Activated CD8-positive, alpha-beta memory T cell treated with anti-CD3 and anti-CD28 coated beads, Interleukin-2, amount 50 U/mL, for 1 hour (primary cell): ENCODE results near the gene OTOG.

Experiments
- DNase-seq: peaks from one replicate; pipeline ENCODE4 v3.0.0-alpha.2; 2020; ENCODE audit errors: extremely low read depth

OTOG gene

DNA sequence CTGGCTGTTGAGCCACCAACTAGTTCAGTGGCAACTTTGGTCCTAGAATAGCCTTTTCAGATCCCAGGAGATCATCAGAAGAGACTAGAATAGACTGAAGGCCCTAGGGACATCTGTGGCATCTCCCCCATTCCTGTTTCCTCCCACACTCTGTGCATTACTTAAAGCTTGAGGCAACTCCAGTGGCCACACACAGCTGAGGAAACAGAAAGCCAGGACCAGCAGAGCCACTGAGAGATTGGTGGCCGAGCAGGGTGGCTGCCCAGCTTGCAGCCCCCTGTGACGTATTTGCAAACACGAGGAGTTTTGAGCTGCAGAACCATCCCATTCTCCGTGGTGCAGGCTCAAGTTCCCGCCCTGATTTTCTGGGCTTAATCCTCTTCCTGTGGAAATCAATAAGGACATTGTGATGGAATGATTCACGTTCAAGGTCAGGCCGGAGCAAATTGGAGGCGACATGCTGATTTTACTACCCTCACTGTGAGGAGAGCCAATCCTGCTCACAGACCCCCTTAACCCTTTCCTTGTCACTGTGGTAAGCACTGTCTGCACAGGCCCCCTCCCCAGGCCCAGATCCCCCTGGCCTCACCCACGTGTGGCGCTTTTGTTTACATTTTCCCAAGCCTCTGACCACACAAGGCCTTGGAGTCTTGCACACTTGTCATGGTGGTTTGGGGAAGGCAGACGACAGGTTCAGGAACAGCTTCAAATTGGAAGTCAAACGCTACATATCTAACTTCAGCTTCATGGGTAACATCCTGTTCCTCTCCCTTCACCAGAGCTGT, 103.3 kb downstream of the OTOG start:
- no peak for DNase-seq

- DNase-seq, result no peak
Observed at GRCh38 chr11:17651061-17651460, 104.0 kb downstream of the OTOG start.

DNA sequence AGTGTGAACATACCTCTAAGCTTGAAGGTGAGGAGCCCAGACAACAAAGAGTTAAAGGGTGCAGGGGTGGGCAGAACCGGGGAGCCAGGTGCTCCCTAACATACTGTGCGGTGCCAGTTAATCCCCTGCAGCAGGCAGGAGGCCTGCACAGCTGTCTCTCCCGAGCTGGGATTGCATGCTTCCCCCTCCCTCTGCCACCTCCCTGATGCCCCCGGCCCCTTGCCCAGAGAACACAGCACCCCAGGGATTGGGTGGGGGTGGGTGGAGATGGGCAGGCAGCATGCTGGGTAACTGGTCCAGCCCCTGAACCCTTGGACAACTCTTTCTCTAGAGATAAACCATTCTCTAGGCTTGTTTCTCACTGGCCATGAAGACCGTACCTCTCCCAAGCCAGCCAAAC, 104.6 kb downstream of the OTOG start:
- DNase-seq, result no peak

DNA sequence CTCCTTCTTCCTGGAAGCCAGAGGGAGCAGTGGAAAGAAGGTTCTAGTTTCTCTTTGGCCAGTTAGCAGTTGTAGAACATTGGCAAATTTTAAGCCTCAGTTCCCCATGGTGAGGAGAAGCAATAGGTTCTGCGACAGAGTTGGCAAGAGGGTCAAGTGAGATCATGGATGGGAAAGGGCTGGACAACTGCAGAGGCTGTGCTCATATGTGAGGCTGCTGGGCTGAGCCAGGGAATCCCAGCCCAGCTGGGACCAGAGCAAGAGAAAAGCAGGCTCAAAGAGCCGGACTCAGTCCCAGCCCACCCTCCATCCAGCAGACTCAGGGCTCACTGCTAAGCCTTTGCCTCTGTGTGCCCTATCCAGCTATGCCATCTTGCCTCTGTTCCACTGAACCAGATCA, 105.5 kb downstream of the OTOG start:
- DNase-seq, result no peak

- no peak for DNase-seq
Observed at GRCh38 chr11:17653611-17654010, 106.6 kb downstream of the OTOG start.

DNA sequence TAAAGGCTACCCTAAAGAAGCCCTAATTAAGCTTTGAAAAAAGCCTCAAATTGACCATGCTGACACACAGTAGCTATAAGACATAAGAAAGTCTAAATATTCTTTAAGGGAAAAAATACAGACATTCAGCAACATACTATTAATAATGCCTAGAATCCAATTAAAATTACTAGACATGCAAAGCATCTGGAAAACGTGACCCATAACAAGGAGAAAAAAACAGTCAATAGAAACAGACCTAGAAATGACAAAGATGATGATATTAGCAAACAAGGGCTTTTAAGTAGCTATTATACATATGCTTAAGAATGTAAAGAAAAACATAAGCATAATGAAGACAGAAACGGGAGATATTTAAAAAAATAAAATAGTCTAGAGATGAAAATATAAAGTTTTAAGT, 108.6 kb downstream of the OTOG start:
- DNase-seq, result no peak

DNA sequence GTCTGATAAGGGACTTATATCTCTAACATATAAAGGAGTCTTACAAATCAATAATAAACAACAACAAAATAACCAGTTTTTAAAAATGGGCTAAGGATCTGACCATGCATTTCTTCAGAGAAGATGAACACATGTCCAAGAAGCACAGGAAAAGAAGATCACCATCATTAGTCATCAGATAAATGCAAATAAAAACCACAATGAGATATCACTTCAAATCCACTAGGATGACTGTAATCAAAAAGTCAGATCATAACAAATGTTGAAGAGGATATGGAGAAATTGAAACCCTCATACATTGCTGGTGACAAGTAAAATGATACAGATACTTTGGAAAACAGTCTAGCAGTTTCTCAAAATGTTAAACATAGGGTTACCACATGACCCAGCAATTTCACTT, 111.2 kb downstream of the OTOG start:
- no peak for DNase-seq

GRCh38 chr11:17668166-17668565, 121.1 kb downstream of the OTOG start:
- DNase-seq, result no peak

DNA sequence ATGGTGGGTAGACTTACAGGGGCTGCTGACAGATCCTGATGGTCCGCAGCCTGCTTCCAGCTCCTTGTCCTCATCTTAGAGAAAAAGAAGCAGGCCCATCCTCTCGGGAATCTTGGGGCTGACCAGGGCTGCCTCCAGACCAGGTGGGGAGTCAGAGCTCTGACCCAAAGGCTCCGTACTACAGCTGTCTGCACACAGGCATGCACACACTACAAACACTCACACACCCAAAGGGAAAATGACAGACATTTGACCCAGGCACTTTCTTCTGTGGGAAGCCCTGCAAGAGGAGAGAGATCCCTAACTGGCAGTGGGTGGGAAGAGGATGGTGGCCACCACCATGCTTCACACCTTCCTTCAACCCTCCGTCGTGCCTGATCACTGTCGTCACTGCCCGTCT, 125.4 kb downstream of the OTOG start:
- no peak for DNase-seq

GRCh38 chr11:17673951-17674350, 126.9 kb downstream of the OTOG start:
- no peak for DNase-seq

GRCh38 chr11:17682848-17683247, 135.8 kb downstream of the OTOG start:
- no peak for DNase-seq

GRCh38 chr11:17683377-17684161, 136.5 kb downstream of the OTOG start:
- no peak for DNase-seq

DNA sequence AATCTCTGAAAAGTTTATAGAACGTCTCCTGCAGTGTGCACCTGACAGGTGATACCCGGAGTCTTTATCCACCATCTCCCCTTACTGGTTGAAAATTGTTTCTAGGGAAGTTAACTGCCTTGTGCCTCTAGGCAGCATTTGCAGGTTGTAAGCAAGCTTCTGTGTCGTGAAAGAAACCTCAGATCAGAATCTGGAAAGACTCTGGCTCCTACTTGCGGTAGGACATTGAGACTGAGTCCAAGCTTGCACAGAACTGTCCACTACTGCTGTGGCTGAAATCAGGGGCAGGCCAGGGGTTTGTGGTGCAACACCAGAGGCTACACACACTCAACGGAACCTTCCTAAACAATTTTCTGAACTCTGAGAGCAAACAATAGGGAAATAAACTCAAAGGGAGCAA, 137.5 kb downstream of the OTOG start:
- DNase-seq, result no peak

DNA sequence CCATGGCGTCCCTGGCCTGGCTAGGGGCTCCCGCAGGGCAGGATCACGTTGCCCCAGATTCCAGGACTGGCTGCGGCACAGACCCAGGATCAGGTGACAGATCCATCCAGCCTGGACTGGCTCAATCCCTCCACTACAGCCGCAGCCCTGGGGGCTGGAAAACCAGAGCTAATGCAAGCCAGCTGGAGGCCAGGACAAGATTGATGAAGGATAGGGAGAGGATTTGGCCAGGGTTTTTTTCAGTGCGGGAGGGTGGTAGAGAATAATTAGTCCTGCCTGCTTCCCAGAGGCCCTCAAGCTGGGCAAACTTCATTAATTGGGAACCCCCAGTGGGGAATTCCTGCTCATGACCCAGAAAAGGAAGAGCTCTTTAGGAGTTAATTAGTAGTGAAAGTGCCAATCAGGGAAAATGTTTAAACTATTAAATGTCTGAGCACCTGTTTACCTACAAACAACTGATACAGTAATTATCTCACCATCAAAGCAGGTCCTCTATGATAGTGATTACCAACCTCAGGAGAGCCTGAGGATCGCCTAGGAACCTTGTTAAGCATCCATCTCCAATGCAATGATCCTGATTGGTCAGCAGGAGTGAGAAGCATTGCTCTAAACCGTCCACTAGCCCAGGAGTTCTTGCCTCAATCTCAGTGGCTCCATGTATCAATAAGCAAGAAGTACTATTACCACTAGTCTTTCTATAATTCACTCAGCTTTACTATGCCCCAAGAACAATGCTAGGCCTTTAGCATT, 139.3 kb downstream of the OTOG start:
- no peak for DNase-seq

GRCh38 chr11:17687946-17688670, 141.0 kb downstream of the OTOG start:
- DNase-seq, result no peak

DNA sequence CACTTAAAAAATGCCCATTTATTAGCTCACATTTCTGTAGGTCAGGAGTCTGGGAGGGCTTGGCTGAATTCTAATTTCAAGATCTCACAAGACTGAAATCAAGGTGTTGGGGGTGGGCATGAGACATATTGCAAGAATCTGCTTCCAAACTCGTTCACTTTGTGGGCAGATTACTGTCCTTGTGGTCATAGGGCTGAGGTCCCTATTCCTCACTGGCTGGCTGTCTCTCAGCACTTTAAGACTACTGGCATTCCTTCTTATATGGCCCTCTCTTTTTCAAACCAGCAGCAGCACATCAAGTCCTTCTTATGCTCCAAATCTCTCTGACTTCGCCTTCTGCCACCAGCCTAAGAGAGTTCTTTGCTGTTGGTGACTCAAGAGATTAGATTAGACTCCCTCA, 144.5 kb downstream of the OTOG start:
- no peak for DNase-seq

GRCh38 chr11:17691976-17692375, 144.9 kb downstream of the OTOG start:
- DNase-seq, result no peak

- no peak for DNase-seq
Observed at GRCh38 chr11:17692931-17693330, 145.9 kb downstream of the OTOG start.

GRCh38 chr11:17693531-17693930, 146.5 kb downstream of the OTOG start:
- DNase-seq, result no peak

DNA sequence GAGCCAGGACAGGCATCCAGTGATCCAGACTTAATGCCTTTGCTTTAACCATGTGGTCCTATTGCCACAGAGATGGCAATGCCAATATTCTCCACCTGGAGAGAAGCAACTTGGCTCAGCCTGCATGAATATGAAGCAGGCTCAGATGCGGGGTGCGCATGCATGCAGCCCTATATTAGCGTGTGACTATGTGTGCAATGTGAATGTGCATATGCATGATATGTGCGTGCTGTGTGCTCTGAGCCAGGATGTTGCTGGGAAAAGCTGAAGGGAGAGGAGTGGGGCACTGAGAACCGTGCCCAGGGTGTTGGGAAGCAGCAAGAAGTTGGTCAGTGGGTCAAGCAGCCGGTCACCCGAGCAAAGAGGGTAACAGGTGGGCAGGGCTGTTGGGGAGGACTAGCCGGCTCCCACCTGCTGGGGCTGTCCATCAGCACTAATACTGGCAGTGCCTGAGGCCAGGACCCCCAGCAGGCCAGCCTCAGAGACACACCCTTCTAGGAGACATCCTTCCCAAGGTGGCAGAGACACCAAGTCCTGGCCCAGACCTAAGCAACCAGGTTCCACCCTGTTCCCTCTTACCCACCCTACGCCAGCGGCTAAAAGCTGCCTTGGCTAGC, 147.5 kb downstream of the OTOG start:
- no peak for DNase-seq
